ENCODE data around the gene PRELID2. TPM values are rescaled to one million over a fixed set of nuclear protein-coding genes. Genes with fewer than 3 reads are reported as not detected.
A peak's percentile ranks its signal among the peaks of the same experiment; 100 is the strongest.
"Not testable (repeated sequence)": the region's sequence is repeated elsewhere in the genome, so short reads cannot be mapped to it uniquely, and the experiment has no call there.

Gene PRELID2
- total RNA-seq, 2 donors from 2014 or later, result 1.2 to 3.0 TPM

DNA sequence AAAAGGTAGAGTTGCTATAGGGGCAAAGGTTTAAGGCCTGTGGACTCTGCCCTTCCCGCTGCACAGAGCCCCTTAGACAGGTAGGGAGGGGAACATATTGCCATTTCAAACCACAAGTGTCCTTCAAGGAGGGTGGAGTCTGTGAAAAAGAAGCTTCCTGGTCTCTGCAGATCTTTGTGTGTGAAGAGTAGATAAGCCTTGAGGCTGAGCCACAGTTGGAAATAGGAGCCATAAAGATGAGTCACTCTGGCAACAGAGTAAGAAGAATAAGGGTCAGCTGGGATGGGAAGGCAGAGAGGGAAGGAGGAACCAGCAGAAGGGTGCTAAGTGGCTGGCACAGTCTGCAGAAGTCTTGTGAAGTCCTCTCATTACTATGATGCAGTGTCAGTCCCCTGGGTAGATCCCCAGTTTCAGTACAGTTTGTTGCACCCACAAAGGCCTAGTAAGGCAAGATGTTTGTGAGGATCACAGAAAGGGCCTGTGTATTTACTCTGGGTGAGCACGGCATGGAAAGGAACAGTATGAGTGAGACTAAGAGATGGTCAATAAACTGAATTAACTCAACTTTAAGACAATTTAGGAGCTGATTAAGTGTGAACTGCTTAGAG is 19.6 kb upstream of the PRELID2 start:
- H3K36me3 Mint-ChIP-seq (ENCODE audit: low read depth), result no peaks in the 10 kb centered on the region

DNA sequence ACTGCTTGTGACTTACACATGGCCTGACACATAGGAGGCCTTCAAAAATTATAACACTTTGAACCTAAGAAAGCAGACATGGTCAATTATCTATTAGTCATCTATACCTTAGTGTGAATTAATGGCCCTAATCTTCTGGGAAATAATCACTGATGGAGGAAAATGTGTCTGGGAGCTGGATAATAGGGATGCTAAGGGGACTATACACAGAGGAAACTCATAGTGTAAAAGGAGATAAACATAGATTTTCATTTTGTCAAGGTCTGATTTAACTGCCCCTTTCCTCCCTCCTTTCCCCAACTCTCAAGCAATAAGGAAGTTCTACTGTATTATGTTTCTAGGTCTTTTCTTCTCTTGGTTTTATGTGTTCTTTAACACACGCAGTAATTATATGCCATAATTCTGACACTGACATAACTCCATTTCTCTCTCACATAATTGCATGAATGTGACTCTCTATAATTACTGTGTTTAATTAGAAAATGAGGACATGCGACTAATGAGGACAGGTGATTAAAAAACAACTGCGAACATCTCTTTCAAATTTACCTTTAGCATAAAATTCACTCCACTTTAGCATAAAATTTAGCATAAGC is 18.7 kb upstream of the PRELID2 start:
- Mint-ChIP-seq H3K27ac (no peak overlapping the region), H3K27me3 (peaks cover 23% of the 10 kb centered on the region), H3K36me3 (ENCODE audit: low read depth) (no peaks in the 10 kb centered on the region), H3K4me1 (peaks cover 3% of the 10 kb centered on the region), H3K4me3 (no peak overlapping the region)
- DNase-seq (no peak), ATAC-seq (no peak)
- H3K9me3 ChIP-seq (ENCODE audit: control insufficient read depth, low read length, poor library complexity, severe bottlenecking), result no peaks in the 10 kb centered on the region

More for the DNA sequence above, 19.6 kb upstream of the PRELID2 start:
- Mint-ChIP-seq H3K4me3 (no peak overlapping the region), H3K27ac (no peak overlapping the region), H3K27me3 (peaks cover 32% of the 10 kb centered on the region), H3K4me1 (peaks cover 3% of the 10 kb centered on the region)
- DNase-seq (no peak), ATAC-seq (no peak)
- H3K9me3 ChIP-seq (ENCODE audit: control insufficient read depth, low read length, poor library complexity, severe bottlenecking), result no peaks in the 10 kb centered on the region

DNA sequence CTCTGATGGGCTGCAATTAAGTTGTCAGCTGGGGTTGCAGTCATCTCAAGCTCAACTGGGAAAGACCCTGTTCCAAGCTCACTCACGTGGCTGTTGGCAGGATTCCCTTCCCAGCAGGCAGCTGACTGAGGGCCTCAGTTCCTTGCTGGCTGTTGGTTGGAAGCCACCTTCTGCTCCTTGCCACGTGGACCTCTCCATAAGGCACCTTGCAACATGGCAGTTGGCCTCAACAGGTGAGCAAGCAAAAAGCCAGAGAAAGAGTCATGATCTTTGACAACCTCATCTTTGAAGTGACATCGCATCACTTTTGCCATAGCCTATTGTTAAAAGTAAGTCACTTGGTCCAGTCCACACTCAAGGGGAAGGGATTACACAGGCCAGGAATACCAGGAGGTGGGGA is 17.8 kb upstream of the PRELID2 start:
- H3K4me1 Mint-ChIP-seq, result peaks cover 3% of the 10 kb centered on the region
- ATAC-seq (no peak), DNase-seq (no peak)
- no peak overlapping the region for H3K4me3 Mint-ChIP-seq
- peaks cover 22% of the 10 kb centered on the region for H3K27me3 Mint-ChIP-seq
- H3K27ac Mint-ChIP-seq, result no peak overlapping the region
- H3K9me3 ChIP-seq (ENCODE audit: control insufficient read depth, low read length, poor library complexity, severe bottlenecking), result no peaks in the 10 kb centered on the region
- no peaks in the 10 kb centered on the region for H3K36me3 Mint-ChIP-seq (ENCODE audit: low read depth)

DNA sequence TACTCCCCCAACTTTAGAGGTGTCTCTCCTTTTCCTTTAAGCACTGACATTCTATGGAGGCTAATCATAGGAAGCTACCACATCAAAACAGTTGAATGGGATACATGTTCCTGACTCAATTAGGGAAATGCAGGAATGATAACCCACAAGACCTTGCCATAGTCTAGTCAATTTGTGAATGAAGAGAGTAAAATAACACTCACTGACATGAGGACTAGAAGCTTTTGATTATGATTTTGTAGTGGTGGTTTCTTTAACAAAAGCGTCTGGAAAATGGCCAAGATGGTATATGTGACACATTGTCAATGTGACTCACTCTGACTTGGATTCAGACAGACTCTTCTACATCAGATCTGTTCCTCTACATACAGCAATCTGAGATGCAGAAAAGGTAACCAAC is 13.7 kb upstream of the PRELID2 start:
- H3K9me3 ChIP-seq (ENCODE audit: control insufficient read depth, low read length, poor library complexity, severe bottlenecking), result no peaks in the 10 kb centered on the region
- H3K4me3 Mint-ChIP-seq, result no peak overlapping the region
- no peak for DNase-seq
- H3K36me3 Mint-ChIP-seq (ENCODE audit: low read depth), result no peaks in the 10 kb centered on the region
- no peaks in the 10 kb centered on the region for H3K4me1 Mint-ChIP-seq
- peaks cover 13% of the 10 kb centered on the region for H3K27me3 Mint-ChIP-seq
- no peak overlapping the region for H3K27ac Mint-ChIP-seq
- ATAC-seq, result no peak

DNA sequence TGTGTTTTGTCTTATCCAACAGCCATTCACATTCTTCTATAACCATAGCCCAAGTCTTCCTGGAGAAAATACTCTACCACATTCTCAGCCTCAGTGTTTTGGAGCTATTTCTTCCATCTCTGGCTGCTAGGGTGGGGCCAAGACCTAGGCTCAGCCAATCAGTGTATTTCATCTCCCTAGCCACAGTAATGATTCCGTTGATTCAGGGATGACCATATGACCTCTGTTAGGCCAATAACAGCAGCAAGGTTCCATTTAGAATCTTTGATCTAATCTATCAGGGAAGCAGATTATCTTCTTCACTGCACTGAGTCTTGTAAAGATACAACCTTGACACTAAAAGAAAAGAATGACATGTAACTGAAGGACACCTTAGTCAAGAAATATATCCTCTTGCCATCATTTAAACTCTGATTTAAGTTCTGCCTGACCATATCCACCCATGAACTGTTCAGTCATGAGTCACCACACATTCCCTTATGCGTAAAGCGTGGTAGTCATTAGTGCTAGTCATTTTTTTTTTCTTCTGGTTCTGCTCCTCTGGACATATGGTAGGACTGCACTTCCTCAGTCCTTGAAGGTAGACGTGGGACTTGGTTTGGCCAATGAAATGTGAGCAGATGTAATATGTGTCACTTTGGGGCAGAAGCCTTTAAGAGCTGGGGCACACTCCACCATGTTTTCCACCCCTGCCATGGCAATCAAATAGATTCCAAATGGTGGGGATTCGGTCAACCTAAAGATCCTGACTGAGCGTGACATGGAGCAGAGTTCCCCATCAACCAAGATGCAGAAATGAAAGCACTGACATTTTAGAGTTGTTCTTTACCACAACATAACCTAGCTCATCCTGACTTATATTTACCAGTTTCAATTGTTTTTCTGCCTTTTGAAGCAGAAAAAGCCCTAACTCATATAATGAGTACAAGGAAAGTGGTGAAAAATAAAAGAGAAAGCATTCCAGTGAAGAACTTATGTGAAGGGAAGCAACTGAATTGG is 12.7 kb upstream of the PRELID2 start:
- no peak overlapping the region for H3K4me3 Mint-ChIP-seq
- DNase-seq, result no peak
- H3K9me3 ChIP-seq (ENCODE audit: control insufficient read depth, low read length, poor library complexity, severe bottlenecking), result no peaks in the 10 kb centered on the region
- ATAC-seq, result no peak
- H3K27ac Mint-ChIP-seq, result no peak overlapping the region
- H3K27me3 Mint-ChIP-seq, result peaks cover 19% of the 10 kb centered on the region
- H3K36me3 Mint-ChIP-seq (ENCODE audit: low read depth), result no peaks in the 10 kb centered on the region
- H3K4me1 Mint-ChIP-seq, result no peaks in the 10 kb centered on the region

DNA sequence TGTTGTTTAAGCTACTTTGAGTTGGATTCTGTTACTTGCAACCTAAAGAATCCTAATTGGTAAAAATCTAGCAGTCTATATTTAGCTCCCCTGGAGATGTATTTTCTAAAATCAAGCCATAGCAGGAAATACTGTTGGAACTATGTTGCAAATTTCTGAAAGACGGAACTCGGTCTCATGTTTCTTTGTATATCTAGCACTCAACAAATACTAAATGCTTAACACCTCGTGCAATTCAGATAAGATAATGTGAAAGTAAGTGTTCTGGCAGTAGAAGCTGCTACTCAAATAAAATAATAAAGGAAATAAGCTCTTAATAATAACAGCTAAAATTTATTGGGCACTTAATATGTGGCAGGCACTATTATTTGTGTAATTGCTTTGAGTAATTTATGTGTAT is 10.9 kb upstream of the PRELID2 start:
- Mint-ChIP-seq H3K4me3 (no peak overlapping the region), H3K36me3 (ENCODE audit: low read depth) (no peaks in the 10 kb centered on the region), H3K27me3 (peaks cover 23% of the 10 kb centered on the region), H3K27ac (no peak overlapping the region), H3K4me1 (no peaks in the 10 kb centered on the region)
- no peak for DNase-seq
- H3K9me3 ChIP-seq (ENCODE audit: control insufficient read depth, low read length, poor library complexity, severe bottlenecking), result no peaks in the 10 kb centered on the region
- ATAC-seq, result no peak

DNA sequence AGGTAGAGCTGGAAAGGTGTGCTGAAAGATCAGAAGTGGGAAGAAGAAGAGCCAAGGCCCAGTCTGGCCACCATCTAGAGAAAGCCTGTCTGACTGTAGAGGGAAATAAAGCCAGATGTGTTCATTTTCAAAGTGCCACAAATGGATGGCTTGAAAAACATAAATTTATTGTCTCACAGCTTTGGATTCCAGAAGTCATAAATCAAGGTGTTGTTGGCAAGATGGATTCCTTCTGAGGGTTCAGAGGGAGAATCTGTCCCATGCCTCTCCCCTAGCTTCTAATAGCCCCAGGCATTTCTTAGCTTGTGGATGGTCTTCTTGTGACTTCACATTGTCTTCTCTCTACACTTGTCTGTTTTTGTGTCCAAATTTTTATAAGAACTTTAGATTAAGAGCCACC is 6.2 kb upstream of the PRELID2 start:
- Mint-ChIP-seq H3K27me3 (peaks cover 29% of the 10 kb centered on the region), H3K27ac (no peak overlapping the region)
- no peak for ATAC-seq

DNA sequence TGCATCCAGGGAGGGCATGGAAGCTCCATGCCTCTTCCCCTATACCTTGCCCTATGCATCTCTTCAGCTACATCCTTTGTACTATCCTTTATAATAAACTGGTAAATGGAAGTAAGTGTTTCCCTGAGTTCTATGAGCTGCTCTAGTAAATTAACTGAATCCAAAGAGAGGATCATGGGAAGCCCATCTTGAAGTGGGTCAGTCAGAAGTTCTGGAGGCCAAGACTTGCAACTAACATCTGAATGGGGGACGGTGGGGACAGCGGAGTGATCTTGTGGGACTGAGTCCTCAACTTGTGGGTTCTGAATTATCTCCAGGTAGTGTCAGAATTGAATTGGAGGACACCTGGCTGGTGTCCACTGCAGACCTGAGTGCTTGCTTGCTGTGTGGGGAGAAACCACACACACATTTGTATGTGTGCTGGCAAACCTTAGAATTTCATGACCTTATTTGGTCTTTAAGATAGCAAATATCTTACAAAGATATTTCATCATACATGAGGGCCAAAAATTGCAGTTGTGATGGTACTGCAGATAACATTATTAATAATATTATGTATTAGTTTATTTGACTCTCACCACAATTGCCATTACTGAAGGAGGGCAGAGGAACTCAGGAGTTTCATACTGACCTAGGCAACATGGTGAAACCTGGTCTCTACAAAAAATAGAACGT is 5.5 kb upstream of the PRELID2 start:
- H3K27ac Mint-ChIP-seq, result no peak overlapping the region
- ATAC-seq, result no peak
- H3K4me3 Mint-ChIP-seq, result no peak overlapping the region
- no peaks in the 10 kb centered on the region for H3K36me3 Mint-ChIP-seq (ENCODE audit: low read depth)
- H3K9me3 ChIP-seq (ENCODE audit: control insufficient read depth, low read length, poor library complexity, severe bottlenecking), result no peaks in the 10 kb centered on the region
- H3K27me3 Mint-ChIP-seq, result peaks cover 23% of the 10 kb centered on the region
- no peak for DNase-seq
- peaks cover 6% of the 10 kb centered on the region for H3K4me1 Mint-ChIP-seq

More for the DNA sequence above, 6.2 kb upstream of the PRELID2 start:
- Mint-ChIP-seq H3K4me3 (no peak overlapping the region), H3K36me3 (ENCODE audit: low read depth) (no peaks in the 10 kb centered on the region), H3K4me1 (peaks cover 2% of the 10 kb centered on the region)
- H3K9me3 ChIP-seq (ENCODE audit: control insufficient read depth, low read length, poor library complexity, severe bottlenecking), result no peaks in the 10 kb centered on the region
- no peak for DNase-seq

DNA sequence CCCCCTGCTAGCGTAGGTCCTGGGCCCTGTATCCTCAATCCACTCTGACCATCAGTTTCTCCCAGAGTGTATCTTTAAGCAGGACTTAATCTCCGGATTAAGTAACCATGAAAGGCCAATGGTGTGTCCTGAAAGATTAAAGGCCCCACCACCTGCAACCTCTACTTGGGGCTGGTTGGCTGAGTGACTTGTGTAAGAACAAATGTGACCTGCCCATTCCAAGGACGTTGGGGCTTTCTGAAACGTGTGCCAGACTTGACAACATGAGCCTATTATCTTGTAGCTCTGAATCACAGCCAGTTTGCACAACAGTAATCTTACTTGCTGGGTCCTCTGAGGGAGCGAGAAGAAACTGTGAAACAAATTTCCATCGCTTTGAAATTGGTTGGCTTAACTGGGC is 3.1 kb upstream of the PRELID2 start:
- DNase-seq (no peak), ATAC-seq (no peak)
- no peak overlapping the region for H3K4me3 Mint-ChIP-seq
- H3K36me3 Mint-ChIP-seq (ENCODE audit: low read depth), result no peaks in the 10 kb centered on the region
- no peak overlapping the region for H3K27ac Mint-ChIP-seq
- H3K9me3 ChIP-seq (ENCODE audit: control insufficient read depth, low read length, poor library complexity, severe bottlenecking), result no peaks in the 10 kb centered on the region
- H3K27me3 Mint-ChIP-seq, result peaks cover 19% of the 10 kb centered on the region
- H3K4me1 Mint-ChIP-seq, result peaks cover 10% of the 10 kb centered on the region

DNA sequence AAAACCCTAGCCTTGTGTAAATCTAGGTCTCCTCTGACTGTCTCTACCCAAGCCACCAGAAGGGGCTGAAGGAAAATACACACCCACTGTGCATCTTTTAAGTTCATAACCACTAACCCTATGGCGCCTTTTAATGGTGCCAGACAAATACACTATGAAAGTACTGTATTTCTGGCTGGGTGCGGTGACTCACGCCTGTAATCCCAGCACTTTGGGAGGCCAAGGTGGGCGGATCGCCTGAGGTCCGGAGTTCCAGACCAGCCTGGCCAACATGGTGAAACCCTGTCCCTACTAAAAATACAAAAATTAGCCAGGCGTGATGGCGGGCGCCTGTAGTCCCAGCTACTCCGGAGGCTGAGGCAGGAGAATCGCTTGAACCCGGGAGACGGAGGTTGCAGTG is 1.1 kb upstream of the PRELID2 start:
- not testable (repeated sequence) for DNase-seq; ATAC-seq; H3K27ac Mint-ChIP-seq; H3K9me3 ChIP-seq (ENCODE audit: control insufficient read depth, low read length, poor library complexity, severe bottlenecking); H3K36me3 Mint-ChIP-seq (ENCODE audit: low read depth)
- H3K27me3 Mint-ChIP-seq, result peaks cover 13% of the 10 kb centered on the region
- peaks cover 16% of the 10 kb centered on the region for H3K4me1 Mint-ChIP-seq
- peak overlapping the region; percentile 87 for H3K4me3 Mint-ChIP-seq

DNA sequence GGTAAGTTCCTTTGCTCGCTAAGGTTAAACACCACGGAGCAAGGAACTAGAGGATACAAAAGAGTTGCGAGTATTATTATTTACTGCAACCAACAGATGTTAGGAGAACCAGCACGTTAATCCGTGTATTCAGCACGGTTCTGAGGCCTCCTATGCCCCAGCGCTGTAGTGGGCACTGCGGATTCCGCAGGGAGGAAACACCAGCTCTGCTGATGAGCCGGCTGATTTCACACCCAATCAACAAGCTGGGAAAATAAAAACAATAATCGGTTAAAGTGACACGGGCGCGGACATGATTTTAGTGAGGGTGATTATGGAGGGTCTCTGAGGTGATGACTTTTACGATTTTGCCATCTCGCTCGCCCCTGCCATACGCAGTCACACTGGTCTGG is 702 bp upstream of the PRELID2 start:
- peak; percentile 36 for ATAC-seq
- H3K9me3 ChIP-seq (ENCODE audit: control insufficient read depth, low read length, poor library complexity, severe bottlenecking), result no peaks in the 10 kb centered on the region
- Mint-ChIP-seq H3K4me3 (peak overlapping the region; percentile 87), H3K27me3 (peaks cover 13% of the 10 kb centered on the region), H3K4me1 (peaks cover 19% of the 10 kb centered on the region), H3K36me3 (ENCODE audit: low read depth) (no peaks in the 10 kb centered on the region), H3K27ac (no peak overlapping the region)
- DNase-seq, result no peak

DNA sequence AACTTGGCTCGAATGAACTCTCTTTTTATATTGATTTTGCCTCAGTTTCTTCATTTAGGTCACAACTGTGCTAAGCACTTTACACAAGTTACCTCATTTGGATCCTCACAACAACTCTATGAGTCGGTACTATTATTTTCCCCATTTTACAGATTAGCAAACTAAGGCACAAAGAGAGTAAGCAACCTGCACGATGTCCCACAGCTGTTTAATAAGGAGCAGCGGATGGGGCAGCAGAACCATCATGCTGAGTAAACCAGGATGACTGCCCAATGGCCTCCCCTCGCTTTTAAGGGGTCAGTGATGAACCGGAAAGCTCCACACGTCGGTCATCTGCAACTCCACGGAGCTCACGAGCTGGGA is 607 bp downstream of the PRELID2 start:
- Mint-ChIP-seq H3K36me3 (ENCODE audit: low read depth) (no peaks in the 10 kb centered on the region), H3K27me3 (peaks cover 7% of the 10 kb centered on the region), H3K4me1 (peaks cover 21% of the 10 kb centered on the region), H3K4me3 (peak overlapping the region; percentile 87), H3K27ac (no peak overlapping the region)
- DNase-seq (no peak), ATAC-seq (no peak)
- no peaks in the 10 kb centered on the region for H3K9me3 ChIP-seq (ENCODE audit: control insufficient read depth, low read length, poor library complexity, severe bottlenecking)

DNA sequence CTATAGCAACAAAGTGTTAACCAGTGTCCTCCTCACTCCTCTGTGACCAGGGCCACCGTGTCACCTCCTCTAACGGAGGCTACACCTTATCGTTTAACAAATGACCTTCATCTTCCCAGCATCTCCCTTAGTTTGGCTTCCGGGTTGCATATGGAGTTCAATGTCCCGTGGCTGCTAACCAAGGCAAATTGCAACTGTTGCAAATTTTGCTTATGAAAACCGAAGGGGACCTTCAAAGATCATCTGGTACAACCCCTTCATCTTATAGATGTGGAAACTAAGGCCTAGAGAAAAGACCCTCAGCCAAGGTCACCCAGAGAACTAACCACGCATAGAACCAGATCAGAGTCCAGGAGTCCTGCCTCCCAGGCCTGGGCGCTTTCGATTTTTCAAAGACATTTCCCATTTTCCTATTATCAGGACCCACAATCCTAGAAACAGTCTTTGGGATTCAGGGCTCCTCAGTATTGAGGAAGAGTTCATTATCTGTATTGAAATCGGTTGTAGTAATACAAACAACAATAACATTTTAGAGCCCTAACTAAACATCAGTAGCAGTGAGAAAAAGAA is 1.4 kb downstream of the PRELID2 start:
- H3K27ac Mint-ChIP-seq, result peak overlapping the region; percentile 51

More for the DNA sequence above, 1.4 kb downstream of the PRELID2 start:
- DNase-seq (no peak), ATAC-seq (no peak)
- H3K4me3 Mint-ChIP-seq, result peak overlapping the region; percentile 87
- peaks cover 22% of the 10 kb centered on the region for H3K4me1 Mint-ChIP-seq
- peaks cover 7% of the 10 kb centered on the region for H3K27me3 Mint-ChIP-seq
- H3K36me3 Mint-ChIP-seq (ENCODE audit: low read depth), result no peaks in the 10 kb centered on the region
- H3K9me3 ChIP-seq (ENCODE audit: control insufficient read depth, low read length, poor library complexity, severe bottlenecking), result no peaks in the 10 kb centered on the region
